Retina (tissue), 1 donor: Measurements from ENCODE around the gene CNBD2.
"Not testable (repeated sequence)": the region's sequence is repeated elsewhere in the genome, so short reads cannot be mapped to it uniquely, and the experiment has no call there.

ENCODE experiments used
- DNase-seq: peaks from one replicate; pipeline ENCODE4 v3.0.0-alpha.2; 2016

The CNBD2 gene

DNA sequence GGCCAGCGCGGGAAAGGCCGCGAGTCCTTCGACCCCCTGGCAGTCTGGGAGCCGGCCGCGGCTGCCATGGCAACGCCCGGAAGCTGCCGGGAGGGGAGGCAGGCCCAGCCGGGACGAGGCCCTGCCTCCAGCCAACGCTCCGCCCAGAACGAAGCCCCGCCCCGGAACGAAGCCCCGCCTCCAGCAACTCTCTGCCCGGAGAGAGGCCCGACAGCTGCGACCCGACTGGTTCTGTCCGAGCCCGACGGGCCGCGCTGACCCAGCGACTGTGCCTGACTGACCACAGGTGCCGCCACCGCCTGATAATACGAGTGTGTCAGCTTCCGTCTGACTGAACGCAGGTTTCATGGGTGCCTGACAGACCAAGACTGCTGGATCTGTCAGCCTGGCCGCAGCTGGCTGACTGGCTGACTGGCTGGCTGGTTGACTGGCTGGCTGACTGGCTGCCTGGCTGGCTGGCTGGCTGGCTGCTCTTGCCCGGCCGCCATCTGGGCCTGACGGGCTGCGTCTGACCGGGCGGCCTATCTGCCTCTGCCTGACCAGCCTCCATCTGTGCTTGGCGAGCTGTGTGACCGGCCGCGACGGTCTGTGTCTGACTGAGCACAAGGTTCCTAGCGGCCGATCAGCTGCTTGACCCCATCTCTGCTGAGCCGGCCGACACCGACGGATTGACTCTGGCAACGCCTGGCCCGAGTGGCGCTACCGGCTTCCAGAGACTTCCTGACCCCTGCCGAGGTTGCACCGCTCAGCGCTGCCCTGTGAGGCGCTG lies 96.5 kb downstream of the CNBD2 start:
- DNase-seq, result peak; percentile 99

DNA sequence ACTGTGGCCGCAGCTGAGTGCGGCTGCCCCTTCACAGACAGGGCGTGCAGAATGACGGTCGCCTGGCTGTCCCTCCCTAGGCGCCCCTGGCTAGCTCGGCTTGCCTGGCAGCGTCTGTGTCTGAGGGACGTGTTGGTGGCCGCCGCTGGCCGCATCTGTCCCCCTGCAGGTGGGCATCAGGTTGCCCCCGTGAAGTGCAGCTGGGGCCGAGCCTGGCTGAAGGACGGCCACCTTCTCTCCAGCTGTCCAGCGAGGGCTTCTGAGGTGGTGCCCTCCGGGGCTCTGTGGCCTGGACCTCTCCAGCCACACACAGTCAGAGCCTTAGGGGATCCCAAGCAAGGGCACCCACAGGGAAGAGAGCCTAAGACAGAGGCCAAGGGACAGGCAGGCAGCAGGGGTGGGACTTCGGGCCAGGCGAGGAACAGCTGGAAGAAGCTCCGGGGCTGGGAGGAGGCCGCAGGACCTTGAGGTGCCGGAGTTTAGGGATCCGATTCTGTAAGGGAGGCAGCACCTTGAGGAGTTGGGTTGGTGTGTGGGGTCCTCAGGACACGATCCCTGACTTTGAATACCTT lies 97.1 kb downstream of the CNBD2 start:
- DNase-seq, result no peak

DNA sequence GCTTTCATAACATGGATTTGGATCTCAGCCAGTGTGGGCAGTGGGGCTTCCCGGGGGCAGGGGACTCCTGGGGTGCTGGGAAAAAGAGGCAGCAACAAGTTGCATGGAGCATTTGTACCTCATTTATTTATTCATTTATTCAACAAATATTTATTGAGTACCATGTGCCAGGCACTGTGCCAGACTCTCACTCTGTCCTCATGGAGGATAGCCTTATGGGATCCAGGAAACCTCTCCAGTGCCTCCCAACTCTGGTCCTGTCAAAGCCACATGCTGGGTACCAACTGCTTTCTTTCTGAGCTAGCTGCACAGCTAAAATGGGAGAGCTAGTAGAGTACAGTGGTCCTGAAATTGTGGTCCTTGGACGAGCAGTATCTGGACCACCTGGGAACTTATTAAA lies 98.4 kb downstream of the CNBD2 start:
- DNase-seq, result no peak

DNA sequence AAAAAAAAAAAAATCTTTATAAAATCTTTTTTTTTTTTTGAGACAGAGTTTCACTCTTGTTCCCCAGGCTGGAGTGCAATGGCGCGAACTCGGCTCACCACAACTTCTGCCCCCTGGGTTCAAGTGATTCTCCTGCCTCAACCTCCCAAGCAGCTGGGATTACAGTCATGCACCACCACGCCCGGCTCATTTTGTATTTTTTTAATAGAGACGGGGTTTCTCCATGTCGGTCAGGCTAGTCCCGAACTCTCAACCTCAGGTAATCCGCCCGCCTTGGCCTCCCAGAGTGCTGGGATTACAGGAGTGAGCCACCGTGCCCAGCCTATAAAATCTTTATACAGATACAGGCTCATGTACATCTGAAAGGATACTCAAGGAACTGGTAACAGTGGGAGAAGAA lies 100.1 kb downstream of the CNBD2 start:
- not testable (repeated sequence) for DNase-seq

DNA sequence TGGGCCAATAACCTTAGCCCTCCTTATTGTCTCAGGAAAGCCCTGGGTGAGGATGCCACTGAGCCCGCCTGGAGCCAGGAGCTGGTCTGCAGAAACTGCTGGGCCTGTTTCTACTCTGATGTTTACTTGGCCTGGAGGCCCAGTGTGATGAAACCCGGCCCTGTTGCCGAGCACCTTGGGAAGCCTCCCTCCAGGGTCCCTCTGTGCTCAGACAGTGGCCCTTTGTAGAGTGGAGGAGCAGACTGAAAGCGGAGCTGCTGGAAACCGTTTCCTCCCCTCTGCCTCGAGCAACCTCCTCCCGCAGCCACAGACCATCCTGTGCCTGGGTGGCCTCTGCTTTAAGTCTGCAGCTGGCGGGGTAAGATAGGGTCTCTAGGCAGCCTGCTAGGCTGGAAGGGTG lies 102.1 kb downstream of the CNBD2 start:
- peak; percentile 63 for DNase-seq

DNA sequence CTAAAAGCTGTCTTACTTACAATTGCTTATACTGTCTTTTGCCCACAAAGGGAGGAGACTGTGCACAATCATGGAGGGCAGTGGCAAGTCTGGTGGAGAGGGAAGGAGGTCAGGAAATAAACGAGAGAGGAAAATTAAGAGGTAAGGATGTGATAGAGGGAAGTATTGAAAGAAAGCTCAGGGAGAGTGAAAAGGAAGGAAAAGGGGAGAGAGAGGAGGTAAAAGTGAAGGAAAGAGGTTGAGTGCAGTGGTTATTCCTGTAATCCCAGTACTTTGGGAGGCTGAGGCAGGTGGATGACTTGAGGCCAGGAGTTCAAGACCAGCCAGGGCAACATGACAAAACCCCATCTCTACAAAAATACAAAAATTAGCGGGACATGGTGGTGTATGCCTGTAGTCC lies 103.5 kb downstream of the CNBD2 start:
- no peak for DNase-seq

DNA sequence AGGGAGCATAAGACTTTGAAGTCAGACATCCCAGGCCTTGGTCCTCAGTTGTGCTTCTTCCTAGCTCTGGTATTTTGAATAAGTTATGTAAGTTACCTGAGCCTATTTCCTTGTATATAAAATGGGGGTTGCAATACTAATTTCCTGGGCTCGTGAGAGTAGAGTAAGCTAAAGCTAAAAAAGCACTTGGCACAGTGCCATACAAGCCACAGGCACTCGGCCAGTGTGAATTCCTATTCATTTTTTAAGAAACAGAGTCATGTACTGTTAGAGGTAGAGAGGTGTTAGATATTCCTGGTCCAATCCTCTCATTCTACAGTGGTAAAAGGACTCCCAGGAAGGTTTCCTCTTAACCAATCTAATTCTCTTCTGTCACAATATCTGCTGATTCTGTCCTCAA lies 106.6 kb downstream of the CNBD2 start:
- DNase-seq, result no peak

DNA sequence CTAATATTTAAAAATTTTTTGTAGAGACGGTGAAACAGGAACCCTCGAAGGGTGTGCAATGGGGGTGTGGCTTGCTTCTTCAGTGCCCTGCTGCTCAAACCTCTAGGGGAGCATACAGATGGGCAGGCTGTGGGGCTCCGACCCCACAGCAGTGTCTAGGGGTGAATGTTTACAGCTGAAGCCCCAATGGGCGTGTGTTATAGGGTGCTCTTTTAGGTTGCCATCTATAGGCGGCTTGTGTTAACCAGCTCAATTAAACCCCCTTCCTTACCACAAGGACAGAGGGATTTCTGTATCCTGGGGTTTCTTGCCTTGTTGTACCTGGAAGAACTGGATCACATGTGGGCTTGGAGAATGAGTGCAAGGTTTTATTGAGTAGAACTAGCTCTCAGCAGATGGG lies 109.4 kb downstream of the CNBD2 start:
- not testable (repeated sequence) for DNase-seq

DNA sequence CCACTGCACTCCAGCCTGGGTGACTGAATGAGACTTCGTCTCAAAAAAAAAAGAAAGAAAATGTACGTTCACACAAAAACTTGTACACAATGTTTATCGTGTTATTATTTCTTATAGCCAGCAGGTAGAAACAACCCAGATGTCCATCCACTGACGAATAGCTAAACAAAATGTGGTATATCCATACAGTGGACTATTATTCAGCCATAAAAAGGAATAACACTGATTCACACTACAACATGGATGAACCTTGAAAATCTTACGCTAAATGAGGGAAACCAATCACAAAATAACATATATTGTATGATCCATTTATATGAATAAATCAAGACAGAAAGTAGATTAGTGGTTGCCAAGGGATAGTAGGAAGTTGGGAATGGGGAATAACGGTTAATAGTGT lies 111.1 kb downstream of the CNBD2 start:
- DNase-seq, result no peak

DNA sequence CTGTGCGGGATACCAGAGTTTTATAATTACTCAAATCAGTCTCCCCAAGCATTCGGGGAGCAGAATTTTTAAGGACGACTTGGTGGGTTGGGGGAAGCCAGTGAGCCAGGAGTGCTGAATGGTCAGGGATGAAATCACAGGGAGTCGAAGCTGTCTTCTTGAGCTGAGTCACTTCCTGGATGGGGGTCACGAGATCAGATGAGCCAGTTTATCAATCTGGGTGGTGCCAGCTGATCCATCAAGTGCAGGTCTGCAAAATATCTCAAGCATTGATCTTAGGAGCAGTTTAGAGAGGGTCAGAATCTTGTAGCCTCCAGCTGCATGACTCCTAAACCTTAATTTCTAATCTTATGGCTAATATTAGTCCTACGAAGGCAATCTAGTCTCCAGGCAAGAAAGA lies 111.6 kb downstream of the CNBD2 start:
- DNase-seq, result not testable (repeated sequence)
